ENCODE measurements around the gene HAPLN1. TPM values are rescaled to one million over a fixed set of nuclear protein-coding genes. Genes with fewer than 3 reads are reported as not detected.

Gene HAPLN1
- total and polyA plus RNA-seq, 2 experiments from 2014 or later = 34.5 to 43.0 TPM

DNA sequence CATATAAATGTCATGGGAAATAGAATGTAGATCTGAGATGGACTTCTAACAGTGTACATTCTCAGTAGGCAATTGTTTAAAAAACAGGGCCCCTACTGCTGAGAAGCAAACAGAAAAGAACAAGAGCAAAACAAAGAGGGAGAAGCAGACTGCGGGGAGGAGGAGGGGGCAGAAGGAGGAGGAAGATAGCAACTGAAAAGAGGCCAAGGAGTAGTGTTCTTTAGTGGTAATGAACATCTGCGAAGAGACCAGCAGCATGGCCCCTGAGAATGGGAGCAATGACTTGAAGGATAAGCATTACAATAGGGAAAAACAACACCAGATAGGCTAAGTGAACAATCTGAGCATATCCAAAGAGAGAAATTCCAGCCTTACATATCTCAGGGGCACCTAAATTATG is 36.8 kb downstream of the HAPLN1 start:
- TF ChIP-seq, protein P1, sequence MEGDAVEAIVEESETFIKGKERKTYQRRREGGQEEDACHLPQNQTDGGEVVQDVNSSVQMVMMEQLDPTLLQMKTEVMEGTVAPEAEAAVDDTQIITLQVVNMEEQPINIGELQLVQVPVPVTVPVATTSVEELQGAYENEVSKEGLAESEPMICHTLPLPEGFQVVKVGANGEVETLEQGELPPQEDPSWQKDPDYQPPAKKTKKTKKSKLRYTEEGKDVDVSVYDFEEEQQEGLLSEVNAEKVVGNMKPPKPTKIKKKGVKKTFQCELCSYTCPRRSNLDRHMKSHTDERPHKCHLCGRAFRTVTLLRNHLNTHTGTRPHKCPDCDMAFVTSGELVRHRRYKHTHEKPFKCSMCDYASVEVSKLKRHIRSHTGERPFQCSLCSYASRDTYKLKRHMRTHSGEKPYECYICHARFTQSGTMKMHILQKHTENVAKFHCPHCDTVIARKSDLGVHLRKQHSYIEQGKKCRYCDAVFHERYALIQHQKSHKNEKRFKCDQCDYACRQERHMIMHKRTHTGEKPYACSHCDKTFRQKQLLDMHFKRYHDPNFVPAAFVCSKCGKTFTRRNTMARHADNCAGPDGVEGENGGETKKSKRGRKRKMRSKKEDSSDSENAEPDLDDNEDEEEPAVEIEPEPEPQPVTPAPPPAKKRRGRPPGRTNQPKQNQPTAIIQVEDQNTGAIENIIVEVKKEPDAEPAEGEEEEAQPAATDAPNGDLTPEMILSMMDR (IDR thresholded peaks at IDR 0.05; ENCODE audit: poor library complexity) = no peak
- no peak for TF ChIP-seq EZH2 (IDR thresholded peaks at IDR 0.05; ENCODE audit: borderline replicate concordance)
- TF ChIP-seq EZH2phosphoT487 (IDR thresholded peaks at IDR 0.05; ENCODE audit: low read depth, severe bottlenecking, unreplicated experiment) = no peak
- Histone ChIP-seq H3K4me3 (no peak overlapping the region), H3K27me3 (no peaks in the 10 kb centered on the region), H3K4me2 (no peak overlapping the region), H2AFZ (no peak overlapping the region), H3K79me2 (no peaks in the 10 kb centered on the region), H3K36me3 (replicated peaks; ENCODE audit: insufficient read depth, low read depth) (no peaks in the 10 kb centered on the region), H3K9me3 (ENCODE audit: low read depth) (no peaks in the 10 kb centered on the region), H4K20me1 (ENCODE audit: insufficient read depth, poor library complexity, severe bottlenecking) (no peaks in the 10 kb centered on the region), H3K4me1 (ENCODE audit: insufficient read depth) (no peaks in the 10 kb centered on the region), H3K9me2 (replicated peaks; ENCODE audit: insufficient read depth) (no peaks in the 10 kb centered on the region), H3K27ac (no peak overlapping the region)
- no peak for DNase-seq (ENCODE audit: low spot score)
- 73% methylated on average over 2 of the region's 2 CpGs for WGBS (ENCODE audit: low lambda C conversion rate, missing lambda C conversion rate)

DNA sequence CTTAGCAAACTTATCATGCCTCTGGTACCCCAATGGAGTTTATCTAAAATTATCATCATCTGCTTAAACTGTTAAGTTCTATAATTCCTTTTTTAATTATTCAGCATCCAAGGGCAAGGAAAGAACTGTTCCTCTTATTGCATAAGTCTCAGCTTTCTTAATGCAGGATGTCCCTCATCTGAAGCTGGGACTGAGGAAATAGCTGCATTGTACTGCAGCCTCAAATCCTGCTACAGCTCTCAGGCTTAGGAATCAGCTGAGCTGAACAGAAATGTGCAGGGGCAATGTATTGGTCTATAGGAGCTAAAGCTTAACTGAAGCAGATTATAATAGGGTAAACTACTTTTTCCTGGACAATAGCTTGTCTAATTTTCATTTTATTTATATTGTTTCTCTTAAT is 48.0 kb downstream of the HAPLN1 start:
- Histone ChIP-seq H3K79me2 (no peaks in the 10 kb centered on the region), H3K4me3 (no peak overlapping the region)
- TF ChIP-seq EZH2 (IDR thresholded peaks at IDR 0.05; ENCODE audit: borderline replicate concordance) (no peak), EZH2phosphoT487 (IDR thresholded peaks at IDR 0.05; ENCODE audit: low read depth, severe bottlenecking, unreplicated experiment) (no peak)
- TF ChIP-seq, protein P1 (IDR thresholded peaks at IDR 0.05; ENCODE audit: poor library complexity) = no peak

DNA sequence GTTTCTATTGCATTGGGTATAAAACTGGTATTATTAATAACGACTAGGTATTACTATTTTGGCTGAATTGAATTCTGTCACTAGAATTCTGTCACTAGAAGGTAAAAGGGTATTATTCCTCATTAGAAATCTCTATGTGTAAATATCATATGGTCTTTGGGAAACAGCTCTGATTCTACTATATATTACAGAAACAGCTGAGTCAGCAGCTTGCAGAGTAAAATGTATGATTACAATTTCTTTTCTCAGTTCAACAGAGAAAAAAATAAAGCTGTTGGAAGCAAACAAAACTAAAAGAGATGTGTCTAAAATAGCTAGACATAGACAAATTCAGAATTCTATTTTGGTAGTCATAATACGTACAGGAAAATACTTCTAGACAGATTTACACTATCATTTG is 48.5 kb downstream of the HAPLN1 start:
- Histone ChIP-seq H3K9me2 (replicated peaks; ENCODE audit: insufficient read depth) (no peaks in the 10 kb centered on the region), H4K20me1 (ENCODE audit: insufficient read depth, poor library complexity, severe bottlenecking) (no peaks in the 10 kb centered on the region), H2AFZ (no peak overlapping the region), H3K4me2 (no peak overlapping the region), H3K4me3 (no peak overlapping the region), H3K27me3 (no peaks in the 10 kb centered on the region), H3K27ac (no peak overlapping the region), H3K9me3 (ENCODE audit: low read depth) (no peaks in the 10 kb centered on the region), H3K36me3 (replicated peaks; ENCODE audit: insufficient read depth, low read depth) (no peaks in the 10 kb centered on the region), H3K4me1 (ENCODE audit: insufficient read depth) (no peaks in the 10 kb centered on the region), H3K79me2 (no peaks in the 10 kb centered on the region)
- 86% methylated on average over 2 of the region's 2 CpGs for WGBS (ENCODE audit: low lambda C conversion rate, missing lambda C conversion rate)
- TF ChIP-seq, protein P1 (IDR thresholded peaks at IDR 0.05; ENCODE audit: poor library complexity) = no peak
- TF ChIP-seq EZH2phosphoT487 (IDR thresholded peaks at IDR 0.05; ENCODE audit: low read depth, severe bottlenecking, unreplicated experiment) (no peak), EZH2 (IDR thresholded peaks at IDR 0.05; ENCODE audit: borderline replicate concordance) (no peak)
- DNase-seq (ENCODE audit: low spot score) = no peak

More for the DNA sequence above, 48.0 kb downstream of the HAPLN1 start:
- Histone ChIP-seq H3K27me3 (no peaks in the 10 kb centered on the region), H3K4me2 (peak overlapping the region; percentile 39), H3K4me1 (ENCODE audit: insufficient read depth) (no peaks in the 10 kb centered on the region), H4K20me1 (ENCODE audit: insufficient read depth, poor library complexity, severe bottlenecking) (no peaks in the 10 kb centered on the region), H3K27ac (no peak overlapping the region), H3K36me3 (replicated peaks; ENCODE audit: insufficient read depth, low read depth) (no peaks in the 10 kb centered on the region), H3K9me3 (ENCODE audit: low read depth) (no peaks in the 10 kb centered on the region), H2AFZ (no peak overlapping the region), H3K9me2 (replicated peaks; ENCODE audit: insufficient read depth) (no peaks in the 10 kb centered on the region)
- DNase-seq (ENCODE audit: low spot score) = no peak

DNA sequence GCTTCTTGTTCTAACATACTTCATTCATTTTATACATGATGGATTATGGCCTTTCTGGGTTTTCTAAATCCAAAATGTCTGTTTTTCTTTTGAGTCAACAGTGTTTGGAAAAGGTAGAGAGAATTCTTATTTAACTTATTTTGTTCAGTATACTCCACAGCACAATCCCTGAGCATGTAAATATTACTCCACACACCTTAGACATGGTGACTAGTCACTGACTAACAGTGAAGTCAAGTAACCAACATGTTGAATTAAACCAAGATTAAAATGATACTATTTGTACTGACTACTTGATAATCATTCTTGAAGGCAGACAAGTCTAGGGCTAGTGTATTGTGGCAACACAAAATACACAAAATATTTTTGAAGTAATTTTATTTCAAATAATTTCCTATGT is 55.0 kb downstream of the HAPLN1 start:
- Histone ChIP-seq H3K4me2 (no peak overlapping the region), H3K4me1 (ENCODE audit: insufficient read depth) (no peaks in the 10 kb centered on the region), H3K36me3 (replicated peaks; ENCODE audit: insufficient read depth, low read depth) (no peaks in the 10 kb centered on the region), H3K27me3 (no peaks in the 10 kb centered on the region), H3K79me2 (no peaks in the 10 kb centered on the region), H3K9me2 (replicated peaks; ENCODE audit: insufficient read depth) (no peaks in the 10 kb centered on the region), H3K9me3 (ENCODE audit: low read depth) (no peaks in the 10 kb centered on the region), H3K27ac (no peak overlapping the region), H4K20me1 (ENCODE audit: insufficient read depth, poor library complexity, severe bottlenecking) (no peaks in the 10 kb centered on the region), H2AFZ (no peak overlapping the region), H3K4me3 (no peak overlapping the region)
- no peak for DNase-seq (ENCODE audit: low spot score)
- TF ChIP-seq, protein P1 (IDR thresholded peaks at IDR 0.05; ENCODE audit: poor library complexity) = no peak
- TF ChIP-seq EZH2 (IDR thresholded peaks at IDR 0.05; ENCODE audit: borderline replicate concordance) (no peak), EZH2phosphoT487 (IDR thresholded peaks at IDR 0.05; ENCODE audit: low read depth, severe bottlenecking, unreplicated experiment) (no peak)
